Loucy (cell line): ENCODE results near the gene NEU4.
"Not testable (repeated sequence)": the region's sequence is repeated elsewhere in the genome, so short reads cannot be mapped to it uniquely, and the experiment has no call there.

ENCODE experiments used
- H2AFZ ChIP-seq: fragments of 200-600 bp; sonication (generic); 2 replicates; pipeline ENCODE4 v1.6.0; 2016; ENCODE audit warnings: antibody characterized with exemption, mild to moderate bottlenecking, low read length, moderate library complexity
- H3F3A ChIP-seq: fragments of 200-600 bp; 2 replicates; pipeline ENCODE4 v1.6.0; 2016; ENCODE audit warnings: antibody characterized with exemption, low read depth, mild to moderate bottlenecking
- H3K27me3 ChIP-seq: fragments of 200-600 bp; sonication (generic); 2 replicates; pipeline ENCODE4 v1.6.1; 2014; ENCODE audit warnings: low read length, mild to moderate bottlenecking; ENCODE audit not compliant: insufficient read depth, poor library complexity, severe bottlenecking
- H3K36me3 ChIP-seq: fragments of 200-600 bp; sonication (generic); 2 replicates; pipeline ENCODE4 v1.6.1; 2016; ENCODE audit warnings: low read length; ENCODE audit not compliant: insufficient read depth
- H3K4me1 ChIP-seq: fragments of 200-600 bp; sonication (generic); 2 replicates; pipeline ENCODE4 v1.5.1; 2014; ENCODE audit warnings: low read length, mild to moderate bottlenecking; ENCODE audit not compliant: insufficient read depth, poor library complexity, severe bottlenecking
- H3K4me2 ChIP-seq: fragments of 200-600 bp; sonication (generic); 2 replicates; pipeline ENCODE4 v1.6.0; 2014; ENCODE audit warnings: antibody characterized with exemption, low read length, low read depth, mild to moderate bottlenecking; ENCODE audit not compliant: poor library complexity, severe bottlenecking
- H3K4me3 ChIP-seq: fragments of 200-600 bp; sonication (generic); 2 replicates; pipeline ENCODE4 v1.5.1; 2014; ENCODE audit warnings: low read length, mild to moderate bottlenecking, mixed read lengths; ENCODE audit not compliant: poor library complexity, severe bottlenecking
- H3K79me2 ChIP-seq: fragments of 200-600 bp; sonication (generic); 2 replicates; pipeline ENCODE4 v1.6.1; 2014; ENCODE audit warnings: low read length; ENCODE audit not compliant: insufficient read depth
- H3K9ac ChIP-seq: fragments of 200-600 bp; sonication (generic); 2 replicates; pipeline ENCODE4 v1.6.0; 2014; ENCODE audit warnings: mild to moderate bottlenecking, low read depth, low read length, moderate library complexity; ENCODE audit not compliant: poor library complexity, severe bottlenecking
- H3K9me2 ChIP-seq: fragments of 200-600 bp; sonication (generic); replicated peaks from 2 replicates; pipeline ENCODE4 v1.6.1; 2016; ENCODE audit warnings: low read depth, low read length, mixed read lengths
- H3K9me3 ChIP-seq: fragments of 200-600 bp; sonication (generic); 2 replicates; pipeline ENCODE4 v1.6.1; 2014; ENCODE audit warnings: mild to moderate bottlenecking, antibody characterized with exemption, low read length, low read depth; ENCODE audit not compliant: insufficient read depth
- H4K20me1 ChIP-seq: fragments of 200-600 bp; sonication (generic); 2 replicates; pipeline ENCODE4 v1.6.0; 2014; ENCODE audit warnings: antibody characterized with exemption, low read length, mild to moderate bottlenecking; ENCODE audit not compliant: insufficient read depth, poor library complexity, severe bottlenecking
- CTCF ChIP-seq: fragments of 200-600 bp; sonication (generic); conservative IDR thresholded peaks from 2 replicates; pipeline ENCODE4 v1.5.1; 2014; ENCODE audit warnings: mild to moderate bottlenecking, antibody characterized with exemption, low read length
- EZH2phosphoT487 ChIP-seq: fragments of 200-600 bp; IDR thresholded peaks from 2 replicates; pipeline ENCODE4 v1.6.1; 2018; ENCODE audit warnings: antibody characterized with exemption, mild to moderate bottlenecking, moderate library complexity, borderline replicate concordance

Gene NEU4

GRCh38 chr2:241816431-241817121 lies 7.6 kb downstream of the NEU4 start:
- no peaks in the 10 kb centered on the region for H3K79me2 ChIP-seq
- no peaks in the 10 kb centered on the region for H3F3A ChIP-seq
- H3K9me2 ChIP-seq, result no peaks in the 10 kb centered on the region
- H4K20me1 ChIP-seq, result no peaks in the 10 kb centered on the region
- H3K9me3 ChIP-seq, result no peaks in the 10 kb centered on the region
- H3K27me3 ChIP-seq, result no peaks in the 10 kb centered on the region
- H3K4me2 ChIP-seq, result no peak overlapping the region
- TF ChIP-seq EZH2phosphoT487 (no peak), CTCF (no peak)
- H2AFZ ChIP-seq, result no peak overlapping the region
- H3K9ac ChIP-seq, result no peak overlapping the region
- H3K4me1 ChIP-seq, result no peaks in the 10 kb centered on the region
- H3K36me3 ChIP-seq, result no peaks in the 10 kb centered on the region
- H3K4me3 ChIP-seq, result no peak overlapping the region

GRCh38 chr2:241817126-241817820 lies 8.3 kb downstream of the NEU4 start:
- Histone ChIP-seq H3K4me1 (no peaks in the 10 kb centered on the region), H3K27me3 (no peaks in the 10 kb centered on the region), H3F3A (no peaks in the 10 kb centered on the region), H3K9me2 (no peaks in the 10 kb centered on the region), H3K4me3 (no peak overlapping the region), H3K9me3 (no peaks in the 10 kb centered on the region), H3K79me2 (no peaks in the 10 kb centered on the region), H3K36me3 (no peaks in the 10 kb centered on the region), H3K4me2 (no peak overlapping the region), H3K9ac (no peak overlapping the region), H2AFZ (no peak overlapping the region), H4K20me1 (no peaks in the 10 kb centered on the region)
- no peak for TF ChIP-seq CTCF

GRCh38 chr2:241817821-241818215 lies 8.8 kb downstream of the NEU4 start:
- not testable (repeated sequence) for H2AFZ ChIP-seq, H4K20me1 ChIP-seq, H3K79me2 ChIP-seq, H3K4me3 ChIP-seq, H3F3A ChIP-seq, H3K9me2 ChIP-seq, H3K27me3 ChIP-seq, H3K9ac ChIP-seq, H3K4me2 ChIP-seq, H3K4me1 ChIP-seq, H3K36me3 ChIP-seq, H3K9me3 ChIP-seq
